Upper lobe of left lung (tissue), 6 donors: Measurements from ENCODE around the gene LONP2. TPM values are rescaled to one million over a fixed set of nuclear protein-coding genes. Genes with fewer than 3 reads are reported as not detected.
A peak's percentile ranks its signal among the peaks of the same experiment; 100 is the strongest.
"Not testable (repeated sequence)": the region's sequence is repeated elsewhere in the genome, so short reads cannot be mapped to it uniquely, and the experiment has no call there.

Experiments used
- ATAC-seq, 2 donors: fragments of 200-7000 bp; cut with Tn5 transposase; one replicate each; pipeline ENCODE4 v1.9.1; 2022; ENCODE audit warnings: mild to moderate bottlenecking in 2 of 2, moderate library complexity in 2 of 2; ENCODE audit not compliant: low FRiP score in 2 of 2
- DNase-seq, 2 donors: peaks; one replicate each; pipeline ENCODE4 v3.0.0-alpha.2; 2019 to 2020
- H3K27ac ChIP-seq, 4 donors: fragments of 200-600 bp; sonication (generic); one replicate each; pipeline ENCODE4 v1.5.1; 2016 to 2019
- H3K27me3 ChIP-seq, 4 donors: fragments of 200-600 bp; sonication (generic); one replicate each; pipeline ENCODE4 v1.5.1; 2017 to 2019
- H3K36me3 ChIP-seq, 4 donors: fragments of 200-600 bp; sonication (generic); one replicate each; pipeline ENCODE4 v1.5.1; 2016 to 2019
- H3K4me1 ChIP-seq, 4 donors: fragments of 200-600 bp; sonication (generic); one replicate each; pipeline ENCODE4 v1.5.1; 2018 to 2019
- H3K4me3 ChIP-seq, 4 donors: fragments of 200-600 bp; sonication (generic); one replicate each; pipeline ENCODE4 v1.5.1; 2017 to 2019; ENCODE audit warnings: mild to moderate bottlenecking in 2 of 4, moderate library complexity in 1 of 4
- H3K9me3 ChIP-seq, 4 donors: fragments of 200-600 bp; sonication (generic); one replicate each; pipeline ENCODE4 v1.5.1; 2018 to 2019
- EP300 ChIP-seq, 4 donors: sonication (generic); formaldehyde crosslinking; IDR thresholded peaks; one replicate each; pipeline ENCODE4 v1.5.1; 2017; ENCODE audit warnings: antibody characterized with exemption in 4 of 4, control low read depth in 2 of 4
- POLR2A ChIP-seq, 4 donors: fragments of 450-650 bp; IDR thresholded peaks; one replicate each; pipeline ENCODE4 v1.5.1; 2016 to 2017; ENCODE audit warnings: antibody characterized with exemption in 4 of 4, mild to moderate bottlenecking in 2 of 4
- POLR2AphosphoS5 ChIP-seq, 2 donors: sonication (generic); formaldehyde crosslinking; IDR thresholded peaks; one replicate each; pipeline ENCODE4 v1.5.1; 2017; ENCODE audit warnings: antibody characterized with exemption in 2 of 2
- WGBS, 2 donors: methylation state at CpG; one replicate each; pipeline ENCODE4 v1.1.5; 2017 to 2018; 5-methylcytosine and 5-hydroxymethylcytosine counted together
- total RNA-seq, 6 donors: library from RNA; depleted of rRNA in 4 of 6; stranded (reverse); fragments of >200 nt in 4 of 6; gene quantifications; one replicate each; pipeline versions ENCODE4 v1.1.0 to v1.2.1, GENCODE V29; 2016 to 2021
- TF ChIP-seq, protein P1 (sequence below), 6 experiments: fragments of 450-650 bp in 4 of 6; fragments of 200-600 bp in 2 of 6; sonication (generic) in 2 of 6; IDR thresholded peaks; one replicate each; pipeline ENCODE4 v1.5.1; 2016 to 2019; ENCODE audit warnings: antibody characterized with exemption in 6 of 6
- donor health status: DM: no; HTN: no; CAD: no; lungs with moderate emphysema.
- donor health status: DM: no; HTN: yes; CAD: no; lungs with severe emphysema.

LONP2 gene
- total RNA-seq, 6 donors from 2014 or later: 47.9 to 104 (median 57.8) TPM

DNA sequence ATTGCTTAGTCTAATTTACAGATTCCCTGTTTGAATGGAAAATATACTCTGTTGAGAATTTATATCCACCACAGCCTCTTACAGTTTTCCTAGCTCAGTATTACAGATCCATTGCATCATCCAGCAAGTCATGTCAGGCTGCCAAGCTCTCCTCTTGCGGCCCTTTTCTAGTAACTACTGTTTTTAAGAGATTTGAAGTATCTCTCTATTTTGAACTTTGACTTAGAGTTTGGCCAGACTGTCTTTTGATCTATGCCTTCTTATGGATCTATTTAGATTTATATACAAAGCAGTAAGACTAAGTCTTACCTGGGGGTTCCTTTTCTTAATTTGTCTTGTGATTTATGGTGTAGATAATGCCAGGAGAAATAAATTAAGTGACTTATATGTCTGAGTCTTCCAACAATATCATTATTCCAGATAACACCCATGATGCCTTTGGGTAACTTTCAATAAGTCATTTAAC is 56.3 kb downstream of the LONP2 start:
- Histone ChIP-seq H3K27ac (no peak overlapping the region), H3K4me3 (no peak overlapping the region), H3K27me3 (no peaks in the 10 kb centered on the region), H3K9me3 (no peaks in the 10 kb centered on the region), H3K4me1 (peaks cover 0 to 4% (median 0%) of the 10 kb centered on the region in 4 donors), H3K36me3 (peaks cover 17 to 88% (median 40%) of the 10 kb centered on the region in 4 donors)
- no peak for TF ChIP-seq EP300 (IDR thresholded peaks at IDR 0.05)
- TF ChIP-seq, protein P1, sequence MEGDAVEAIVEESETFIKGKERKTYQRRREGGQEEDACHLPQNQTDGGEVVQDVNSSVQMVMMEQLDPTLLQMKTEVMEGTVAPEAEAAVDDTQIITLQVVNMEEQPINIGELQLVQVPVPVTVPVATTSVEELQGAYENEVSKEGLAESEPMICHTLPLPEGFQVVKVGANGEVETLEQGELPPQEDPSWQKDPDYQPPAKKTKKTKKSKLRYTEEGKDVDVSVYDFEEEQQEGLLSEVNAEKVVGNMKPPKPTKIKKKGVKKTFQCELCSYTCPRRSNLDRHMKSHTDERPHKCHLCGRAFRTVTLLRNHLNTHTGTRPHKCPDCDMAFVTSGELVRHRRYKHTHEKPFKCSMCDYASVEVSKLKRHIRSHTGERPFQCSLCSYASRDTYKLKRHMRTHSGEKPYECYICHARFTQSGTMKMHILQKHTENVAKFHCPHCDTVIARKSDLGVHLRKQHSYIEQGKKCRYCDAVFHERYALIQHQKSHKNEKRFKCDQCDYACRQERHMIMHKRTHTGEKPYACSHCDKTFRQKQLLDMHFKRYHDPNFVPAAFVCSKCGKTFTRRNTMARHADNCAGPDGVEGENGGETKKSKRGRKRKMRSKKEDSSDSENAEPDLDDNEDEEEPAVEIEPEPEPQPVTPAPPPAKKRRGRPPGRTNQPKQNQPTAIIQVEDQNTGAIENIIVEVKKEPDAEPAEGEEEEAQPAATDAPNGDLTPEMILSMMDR (IDR thresholded peaks at IDR 0.05): no peak
- DNase-seq (peak in 1 of 2 donors; percentile 63), ATAC-seq (peak in 1 of 2 donors; percentile 43)
- WGBS, 2 donors: 61 to 69% methylated on average over 1 of the region's 1 CpG

DNA sequence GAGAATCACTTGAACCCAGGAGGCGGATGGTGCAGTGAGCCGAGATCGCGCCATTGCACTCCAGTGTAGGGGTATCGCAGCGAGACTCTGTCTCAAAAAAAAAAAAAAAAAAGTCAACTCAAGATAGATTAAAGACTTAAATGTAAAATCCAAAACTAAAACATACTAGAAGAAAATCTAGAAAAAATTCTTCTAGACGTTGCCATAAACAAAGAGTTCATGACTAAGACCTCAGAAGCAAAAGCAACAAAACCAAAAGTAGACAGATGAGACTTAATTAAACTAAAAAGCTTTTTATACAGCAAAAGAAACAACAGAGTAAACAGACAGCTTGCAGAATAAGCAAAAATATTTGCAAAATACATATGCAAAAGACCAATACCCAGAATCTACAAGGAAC is 64.4 kb downstream of the LONP2 start:
- Histone ChIP-seq H3K4me1 (no peaks in the 10 kb centered on the region), H3K36me3 (peaks cover 1 to 75% (median 24%) of the 10 kb centered on the region in 4 donors), H3K9me3 (peaks cover 15 to 25% (median 20%) of the 10 kb centered on the region in 4 donors), H3K27me3 (no peaks in the 10 kb centered on the region), H3K4me3 (no peak overlapping the region), H3K27ac (no peak overlapping the region)
- TF ChIP-seq POLR2AphosphoS5 (IDR thresholded peaks at IDR 0.05) (no peak), EP300 (IDR thresholded peaks at IDR 0.05) (no peak), POLR2A (IDR thresholded peaks at IDR 0.05) (no peak)
- TF ChIP-seq, protein P1 (IDR thresholded peaks at IDR 0.05): no peak
- no peak for ATAC-seq
- no peak for DNase-seq
- WGBS, 2 donors: 98% methylated on average over 7 of the region's 7 CpGs

DNA sequence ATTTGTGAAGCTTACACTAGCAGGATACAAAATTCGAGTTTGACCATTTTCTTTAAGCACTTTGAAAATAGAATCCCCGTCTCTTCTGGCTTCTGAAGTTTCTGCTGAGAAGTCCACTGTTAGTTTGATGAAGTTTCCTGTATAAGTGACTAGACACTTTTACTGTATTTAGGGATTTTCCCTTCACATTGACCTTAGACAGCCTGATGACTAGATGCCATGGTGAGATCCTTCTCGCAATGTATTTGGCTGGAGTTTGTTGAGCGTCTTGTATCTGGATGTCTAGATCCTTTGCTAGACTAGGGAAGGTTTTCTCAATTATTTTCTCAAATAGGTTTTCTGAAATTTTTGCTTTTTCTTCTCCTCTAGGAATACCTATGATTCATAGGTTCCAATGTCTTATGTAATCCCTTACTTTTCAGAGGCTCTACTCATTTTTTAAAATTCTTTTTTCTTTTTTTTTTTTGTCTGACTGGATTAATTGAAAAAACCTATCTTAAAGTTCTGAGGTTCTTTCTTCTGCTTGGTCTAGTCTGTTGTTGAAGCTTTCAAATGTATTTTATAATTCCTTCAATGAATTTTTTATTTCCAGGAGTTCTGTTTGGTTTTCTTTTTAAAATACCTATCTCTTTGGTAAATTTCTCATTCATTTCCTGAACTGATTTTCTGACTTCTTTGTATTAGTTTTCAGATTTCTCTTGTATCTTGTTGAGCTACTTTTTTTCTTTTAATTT is 67.0 kb downstream of the LONP2 start:
- ATAC-seq: no peak

DNA sequence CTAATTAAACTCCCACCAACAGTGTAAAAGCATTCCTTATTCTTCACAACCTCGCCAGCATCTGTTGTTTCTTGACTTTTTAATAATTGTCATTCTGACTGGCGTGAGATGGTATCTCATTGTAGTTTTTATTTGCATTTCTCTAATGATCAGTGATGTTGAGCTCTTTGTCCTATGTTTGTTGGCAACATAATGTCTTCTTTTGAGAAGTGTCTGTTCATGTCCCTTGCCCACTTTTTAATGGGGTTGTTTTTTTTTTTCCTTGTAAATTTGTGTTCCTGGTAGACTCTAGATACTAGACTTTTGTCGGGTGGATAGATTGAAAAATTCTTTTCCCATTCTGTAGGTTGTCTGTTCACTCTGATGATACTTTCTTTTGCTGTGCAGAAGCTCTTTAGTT is 69.8 kb downstream of the LONP2 start:
- not testable (repeated sequence) for H3K27me3 ChIP-seq, H3K27ac ChIP-seq, ATAC-seq, DNase-seq, H3K4me3 ChIP-seq
- 94 to 97% methylated on average over 3 of the region's 3 CpGs for WGBS, 2 donors
- peaks cover 0 to 38% (median 6%) of the 10 kb centered on the region in 4 donors for H3K36me3 ChIP-seq
- peaks cover 9 to 17% (median 16%) of the 10 kb centered on the region in 4 donors for H3K4me1 ChIP-seq
- H3K9me3 ChIP-seq: peaks cover 15 to 25% (median 17%) of the 10 kb centered on the region in 4 donors

More for the DNA sequence above, 67.0 kb downstream of the LONP2 start:
- TF ChIP-seq, protein P1 (IDR thresholded peaks at IDR 0.05): no peak
- no peak for TF ChIP-seq EP300 (IDR thresholded peaks at IDR 0.05)
- TF ChIP-seq POLR2A (IDR thresholded peaks at IDR 0.05): no peak
- TF ChIP-seq POLR2AphosphoS5 (IDR thresholded peaks at IDR 0.05): no peak
- Histone ChIP-seq H3K9me3 (peaks cover 15 to 25% (median 20%) of the 10 kb centered on the region in 4 donors), H3K4me1 (no peaks in the 10 kb centered on the region), H3K4me3 (no peak overlapping the region), H3K27ac (no peak overlapping the region), H3K27me3 (no peaks in the 10 kb centered on the region), H3K36me3 (peaks cover 0 to 64% (median 11%) of the 10 kb centered on the region in 4 donors)
- WGBS, 2 donors: 97% methylated on average over 4 of the region's 4 CpGs
- no peak for DNase-seq

DNA sequence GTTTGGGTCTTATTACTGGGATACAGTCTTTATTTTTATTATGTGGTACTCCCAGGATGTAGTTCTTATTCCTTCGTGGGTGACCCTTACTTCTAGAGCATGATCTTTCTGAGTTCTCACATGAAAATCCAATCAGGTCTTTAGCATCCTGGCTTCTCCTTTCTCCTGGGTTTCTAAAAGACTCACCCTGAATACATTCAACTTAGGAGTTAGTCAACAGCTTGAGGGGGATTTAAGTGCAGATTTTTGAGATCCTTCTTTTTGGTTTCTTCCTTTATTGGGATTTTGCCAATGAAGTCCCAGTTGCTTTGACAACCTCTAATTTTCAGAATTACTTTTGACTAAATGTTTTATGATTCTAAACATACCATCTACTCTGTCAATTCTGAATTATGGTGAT is 72.9 kb downstream of the LONP2 start:
- H3K27me3 ChIP-seq: no peaks in the 10 kb centered on the region
- peaks cover 9 to 29% (median 27%) of the 10 kb centered on the region in 4 donors for H3K4me1 ChIP-seq
- ATAC-seq (no peak), DNase-seq (no peak)
- peak overlapping the region in 1 of 4 donors; percentile 74 for H3K27ac ChIP-seq
- no peak overlapping the region for H3K4me3 ChIP-seq
- WGBS, 2 donors: 81 to 100% methylated on average over 1 of the region's 1 CpG
- H3K36me3 ChIP-seq: peaks cover 0 to 18% (median 2%) of the 10 kb centered on the region in 4 donors
- TF ChIP-seq, protein P1 (IDR thresholded peaks at IDR 0.05): no peak
- TF ChIP-seq POLR2AphosphoS5 (IDR thresholded peaks at IDR 0.05) (no peak), POLR2A (IDR thresholded peaks at IDR 0.05) (no peak), EP300 (IDR thresholded peaks at IDR 0.05) (no peak)
- H3K9me3 ChIP-seq: peaks cover 0 to 5% (median 0%) of the 10 kb centered on the region in 4 donors
